Endothelial cell of umbilical vein (primary cell): ENCODE data around the gene GMCL1.

Source experiments
- EZH2 ChIP-seq: IDR thresholded peaks from 2 replicates; pipeline ENCODE4 v1.6.1; 2012; ENCODE audit warnings: borderline replicate concordance, low read depth, mild to moderate bottlenecking, moderate library complexity, low read length, inconsistent platforms; ENCODE audit not compliant: severe bottlenecking
- FOS ChIP-seq: IDR thresholded peaks from 2 replicates; pipeline ENCODE4 v1.6.1; 2011; ENCODE audit warnings: mild to moderate bottlenecking, low read length, moderate library complexity, borderline replicate concordance; ENCODE audit not compliant: insufficient read depth
- GATA2 ChIP-seq: IDR thresholded peaks from 2 replicates; pipeline ENCODE4 v1.7.0; 2011; ENCODE audit warnings: low read depth, mild to moderate bottlenecking, moderate library complexity, mixed read lengths, low read length; ENCODE audit not compliant: insufficient read length, insufficient read depth
- JUN ChIP-seq: IDR thresholded peaks from 2 replicates; pipeline ENCODE4 v1.6.1; 2011; ENCODE audit warnings: borderline replicate concordance, low read depth; ENCODE audit not compliant: insufficient read length, insufficient read depth
- MAX ChIP-seq: IDR thresholded peaks from 2 replicates; pipeline ENCODE4 v1.6.1; 2011; ENCODE audit not compliant: insufficient read depth, insufficient read length
- MYC ChIP-seq: IDR thresholded peaks from one replicate; pipeline ENCODE4 v1.6.1; 2011; ENCODE audit warnings: mild to moderate bottlenecking, low read depth, low read length
- POLR2A ChIP-seq: IDR thresholded peaks from 2 replicates; pipeline ENCODE4 v1.6.1; 2012; ENCODE audit warnings: low read depth, mild to moderate bottlenecking, control low read depth, low read length
- POLR2AphosphoS5 ChIP-seq: IDR thresholded peaks from 2 replicates; pipeline ENCODE4 v1.6.1; 2012; ENCODE audit warnings: low read depth, mild to moderate bottlenecking, control low read depth, low read length, moderate library complexity; ENCODE audit not compliant: insufficient read depth
- TF ChIP-seq, protein P1 (sequence below), 2 donors: IDR thresholded peaks; 1 replicate in 1 of 2; 2 replicates in 1 of 2; pipeline ENCODE4 v1.5.1; 2011; ENCODE audit warnings: low read length in 2 of 2, mild to moderate bottlenecking in 2 of 2, moderate library complexity in 2 of 2, control low read depth in 1 of 2, inconsistent platforms in 1 of 2, low read depth in 1 of 2; ENCODE audit not compliant: insufficient read depth in 1 of 2; ENCODE audit errors: extremely low read depth in 1 of 2

- TF ChIP-seq, protein P1, sequence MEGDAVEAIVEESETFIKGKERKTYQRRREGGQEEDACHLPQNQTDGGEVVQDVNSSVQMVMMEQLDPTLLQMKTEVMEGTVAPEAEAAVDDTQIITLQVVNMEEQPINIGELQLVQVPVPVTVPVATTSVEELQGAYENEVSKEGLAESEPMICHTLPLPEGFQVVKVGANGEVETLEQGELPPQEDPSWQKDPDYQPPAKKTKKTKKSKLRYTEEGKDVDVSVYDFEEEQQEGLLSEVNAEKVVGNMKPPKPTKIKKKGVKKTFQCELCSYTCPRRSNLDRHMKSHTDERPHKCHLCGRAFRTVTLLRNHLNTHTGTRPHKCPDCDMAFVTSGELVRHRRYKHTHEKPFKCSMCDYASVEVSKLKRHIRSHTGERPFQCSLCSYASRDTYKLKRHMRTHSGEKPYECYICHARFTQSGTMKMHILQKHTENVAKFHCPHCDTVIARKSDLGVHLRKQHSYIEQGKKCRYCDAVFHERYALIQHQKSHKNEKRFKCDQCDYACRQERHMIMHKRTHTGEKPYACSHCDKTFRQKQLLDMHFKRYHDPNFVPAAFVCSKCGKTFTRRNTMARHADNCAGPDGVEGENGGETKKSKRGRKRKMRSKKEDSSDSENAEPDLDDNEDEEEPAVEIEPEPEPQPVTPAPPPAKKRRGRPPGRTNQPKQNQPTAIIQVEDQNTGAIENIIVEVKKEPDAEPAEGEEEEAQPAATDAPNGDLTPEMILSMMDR (IDR thresholded peaks at IDR 0.05; ENCODE audit: extremely low read depth in 1 of 2, insufficient read depth in 1 of 2, low read depth in 1 of 2, low read length in 2 of 2) = no peak
- TF ChIP-seq POLR2AphosphoS5 (no peak), POLR2A (no peak), EZH2 (no peak), MAX (no peak), JUN (no peak), GATA2 (no peak), FOS (no peak), MYC (no peak)
These were observed 40.2 kb upstream of the GMCL1 start for GRCh38 chr2:69789175-69789721.
